ENCODE results near the gene RIC3. TPM values are rescaled to one million over a fixed set of nuclear protein-coding genes. Genes with fewer than 3 reads are reported as not detected.

Gene RIC3
- total RNA-seq, 1 donor from 2014 or later, result 3.0 TPM

GRCh38 chr11:8086571-8086970, 82.3 kb downstream of the RIC3 start:
- H3K27ac ChIP-seq (ENCODE audit: low read depth, low read length), result no peak overlapping the region
- H3K79me2 ChIP-seq (ENCODE audit: insufficient read depth, low read length), result peaks cover 3% of the 10 kb centered on the region
- TF ChIP-seq CTCF (IDR thresholded peaks at IDR 0.05; ENCODE audit: insufficient read depth, low read depth, low read length) (no peak), EZH2 (IDR thresholded peaks at IDR 0.05; ENCODE audit: insufficient read depth, low read length) (no peak)
- no peak for FAIRE-seq
- H4K20me1 ChIP-seq (ENCODE audit: insufficient read depth, low read length), result peaks cover 77% of the 10 kb centered on the region
- H3K4me3 Mint-ChIP-seq (ENCODE audit: unreplicated experiment), result no peak overlapping the region
- H3K4me3 ChIP-seq (ENCODE audit: insufficient read depth, low read depth, low read length), result no peak overlapping the region
- H2AFZ ChIP-seq (ENCODE audit: low read depth, low read length), result no peak overlapping the region
- no peaks in the 10 kb centered on the region for H3K9me3 ChIP-seq (ENCODE audit: insufficient read depth, low read depth, low read length)
- peaks cover 20% of the 10 kb centered on the region for H3K4me1 Mint-ChIP-seq (ENCODE audit: low read depth, unreplicated experiment)
- no peak overlapping the region for H3K4me2 ChIP-seq (ENCODE audit: low read length)
- H3K9me3 Mint-ChIP-seq (ENCODE audit: unreplicated experiment), result peaks cover 2% of the 10 kb centered on the region
- H3K27me3 ChIP-seq (ENCODE audit: insufficient read depth, low read length), result peaks cover 3% of the 10 kb centered on the region
- no peaks in the 10 kb centered on the region for H3K36me3 ChIP-seq (ENCODE audit: insufficient read depth, low read length)
- H3K9ac ChIP-seq (ENCODE audit: low read length), result no peak overlapping the region
- DNase-seq (ENCODE audit: low read depth), result no peak
- H3K4me1 ChIP-seq (ENCODE audit: insufficient read depth, low read length), result peaks cover 4% of the 10 kb centered on the region
- peak overlapping the region; percentile 53 for H3K27ac Mint-ChIP-seq (ENCODE audit: unreplicated experiment)
- H3K27me3 Mint-ChIP-seq (ENCODE audit: low read depth, unreplicated experiment), result peaks cover 47% of the 10 kb centered on the region
- peaks cover 3% of the 10 kb centered on the region for H3K36me3 Mint-ChIP-seq (ENCODE audit: low read depth, unreplicated experiment)

- peaks cover 3% of the 10 kb centered on the region for H3K36me3 Mint-ChIP-seq (ENCODE audit: low read depth, unreplicated experiment)
- H2AFZ ChIP-seq (ENCODE audit: low read depth, low read length), result no peak overlapping the region
- DNase-seq (ENCODE audit: low read depth) (peak; percentile 56), FAIRE-seq (no peak)
- peaks cover 3% of the 10 kb centered on the region for H3K27me3 ChIP-seq (ENCODE audit: insufficient read depth, low read length)
- no peaks in the 10 kb centered on the region for H3K36me3 ChIP-seq (ENCODE audit: insufficient read depth, low read length)
- peaks cover 3% of the 10 kb centered on the region for H3K79me2 ChIP-seq (ENCODE audit: insufficient read depth, low read length)
- H3K9me3 ChIP-seq (ENCODE audit: insufficient read depth, low read depth, low read length), result no peaks in the 10 kb centered on the region
- TF ChIP-seq EZH2 (IDR thresholded peaks at IDR 0.05; ENCODE audit: insufficient read depth, low read length) (no peak), CTCF (IDR thresholded peaks at IDR 0.05; ENCODE audit: insufficient read depth, low read depth, low read length) (no peak)
- peaks cover 2% of the 10 kb centered on the region for H3K9me3 Mint-ChIP-seq (ENCODE audit: unreplicated experiment)
- H3K4me3 Mint-ChIP-seq (ENCODE audit: unreplicated experiment), result no peak overlapping the region
- H3K4me2 ChIP-seq (ENCODE audit: low read length), result no peak overlapping the region
- H4K20me1 ChIP-seq (ENCODE audit: insufficient read depth, low read length), result peaks cover 72% of the 10 kb centered on the region
- H3K27ac Mint-ChIP-seq (ENCODE audit: unreplicated experiment), result no peak overlapping the region
- peaks cover 48% of the 10 kb centered on the region for H3K27me3 Mint-ChIP-seq (ENCODE audit: low read depth, unreplicated experiment)
- no peak overlapping the region for H3K4me3 ChIP-seq (ENCODE audit: insufficient read depth, low read depth, low read length)
- peaks cover 20% of the 10 kb centered on the region for H3K4me1 Mint-ChIP-seq (ENCODE audit: low read depth, unreplicated experiment)
- no peak overlapping the region for H3K27ac ChIP-seq (ENCODE audit: low read depth, low read length)
- peaks cover 4% of the 10 kb centered on the region for H3K4me1 ChIP-seq (ENCODE audit: insufficient read depth, low read length)
- H3K9ac ChIP-seq (ENCODE audit: low read length), result no peak overlapping the region
Measured at GRCh38 chr11:8086001-8086479, 82.8 kb downstream of the RIC3 start.

- H3K79me2 ChIP-seq (ENCODE audit: insufficient read depth, low read length), result peaks cover 3% of the 10 kb centered on the region
- DNase-seq (ENCODE audit: low read depth) (no peak), FAIRE-seq (no peak)
- no peak overlapping the region for H3K4me3 ChIP-seq (ENCODE audit: insufficient read depth, low read depth, low read length)
- H3K4me2 ChIP-seq (ENCODE audit: low read length), result no peak overlapping the region
- H3K27me3 ChIP-seq (ENCODE audit: insufficient read depth, low read length), result peaks cover 3% of the 10 kb centered on the region
- no peak overlapping the region for H3K27ac Mint-ChIP-seq (ENCODE audit: unreplicated experiment)
- H3K9me3 ChIP-seq (ENCODE audit: insufficient read depth, low read depth, low read length), result no peaks in the 10 kb centered on the region
- H3K9ac ChIP-seq (ENCODE audit: low read length), result no peak overlapping the region
- peaks cover 8% of the 10 kb centered on the region for H3K4me1 ChIP-seq (ENCODE audit: insufficient read depth, low read length)
- no peaks in the 10 kb centered on the region for H3K36me3 ChIP-seq (ENCODE audit: insufficient read depth, low read length)
- peaks cover 2% of the 10 kb centered on the region for H3K36me3 Mint-ChIP-seq (ENCODE audit: low read depth, unreplicated experiment)
- H2AFZ ChIP-seq (ENCODE audit: low read depth, low read length), result no peak overlapping the region
- H3K4me1 Mint-ChIP-seq (ENCODE audit: low read depth, unreplicated experiment), result peaks cover 20% of the 10 kb centered on the region
- no peak overlapping the region for H3K27ac ChIP-seq (ENCODE audit: low read depth, low read length)
- peaks cover 2% of the 10 kb centered on the region for H3K9me3 Mint-ChIP-seq (ENCODE audit: unreplicated experiment)
- H3K27me3 Mint-ChIP-seq (ENCODE audit: low read depth, unreplicated experiment), result peaks cover 49% of the 10 kb centered on the region
- no peak overlapping the region for H3K4me3 Mint-ChIP-seq (ENCODE audit: unreplicated experiment)
- peaks cover 64% of the 10 kb centered on the region for H4K20me1 ChIP-seq (ENCODE audit: insufficient read depth, low read length)
- TF ChIP-seq EZH2 (IDR thresholded peaks at IDR 0.05; ENCODE audit: insufficient read depth, low read length), result no peak
- TF ChIP-seq CTCF (IDR thresholded peaks at IDR 0.05; ENCODE audit: insufficient read depth, low read depth, low read length), result no peak
Measured at GRCh38 chr11:8085011-8085645, 83.7 kb downstream of the RIC3 start.
